ENCODE data around the gene PLSCR1. TPM values are rescaled to one million over a fixed set of nuclear protein-coding genes. Genes with fewer than 3 reads are reported as not detected.

The PLSCR1 gene
- total RNA-seq, 1 donor from 2014 or later, result 25.4 TPM

- no peaks in the 10 kb centered on the region for H3K4me1 ChIP-seq
- no peak overlapping the region for H3K27ac ChIP-seq (replicated peaks)
- intact Hi-C loops (cut with micrococcal nuclease), result no loop called here
- no peak for DNase-seq
- no peaks in the 10 kb centered on the region for H3K36me3 ChIP-seq
- H3K9me3 ChIP-seq (replicated peaks), result peaks cover 19% of the 10 kb centered on the region
- TF ChIP-seq CTCF (IDR thresholded peaks at IDR 0.05; ENCODE audit: borderline replicate concordance), result no peak
- H3K27me3 ChIP-seq (ENCODE audit: low read depth), result no peaks in the 10 kb centered on the region
- no peak overlapping the region for H3K4me3 ChIP-seq
These were observed 48.2 kb downstream of the PLSCR1 start for GRCh38 chr3:146496251-146496650.

GRCh38 chr3:146493761-146494160 lies 50.6 kb downstream of the PLSCR1 start:
- DNase-seq, result no peak
- Histone ChIP-seq H3K9me3 (replicated peaks) (peaks cover 41% of the 10 kb centered on the region), H3K36me3 (no peaks in the 10 kb centered on the region), H3K4me3 (no peak overlapping the region), H3K27ac (replicated peaks) (no peak overlapping the region), H3K4me1 (no peaks in the 10 kb centered on the region), H3K27me3 (ENCODE audit: low read depth) (no peaks in the 10 kb centered on the region)
- no peak for TF ChIP-seq CTCF (IDR thresholded peaks at IDR 0.05; ENCODE audit: borderline replicate concordance)
- intact Hi-C loops (cut with micrococcal nuclease), result no loop called here

- H3K4me3 ChIP-seq, result no peak overlapping the region
- DNase-seq, result no peak
- intact Hi-C loops (cut with micrococcal nuclease), result no loop called here
- H3K4me1 ChIP-seq, result no peaks in the 10 kb centered on the region
- H3K36me3 ChIP-seq, result no peaks in the 10 kb centered on the region
- no peak overlapping the region for H3K27ac ChIP-seq (replicated peaks)
- H3K27me3 ChIP-seq (ENCODE audit: low read depth), result no peaks in the 10 kb centered on the region
- no peak for TF ChIP-seq CTCF (IDR thresholded peaks at IDR 0.05; ENCODE audit: borderline replicate concordance)
- peaks cover 47% of the 10 kb centered on the region for H3K9me3 ChIP-seq (replicated peaks)
These were observed 51.2 kb downstream of the PLSCR1 start for GRCh38 chr3:146493221-146493620.

- H3K9me3 ChIP-seq (replicated peaks), result peaks cover 63% of the 10 kb centered on the region
- H3K4me3 ChIP-seq, result no peak overlapping the region
- no peaks in the 10 kb centered on the region for H3K4me1 ChIP-seq
- no peaks in the 10 kb centered on the region for H3K27me3 ChIP-seq (ENCODE audit: low read depth)
- no peak for DNase-seq
- no peak overlapping the region for H3K27ac ChIP-seq (replicated peaks)
- TF ChIP-seq CTCF (IDR thresholded peaks at IDR 0.05; ENCODE audit: borderline replicate concordance), result no peak
- H3K36me3 ChIP-seq, result no peaks in the 10 kb centered on the region
- intact Hi-C loops (cut with micrococcal nuclease), result no loop called here
These were observed 53.1 kb downstream of the PLSCR1 start for GRCh38 chr3:146491303-146491702.

GRCh38 chr3:146485297-146485696 lies 59.1 kb downstream of the PLSCR1 start:
- Histone ChIP-seq H3K4me1 (no peaks in the 10 kb centered on the region), H3K4me3 (no peak overlapping the region), H3K27me3 (ENCODE audit: low read depth) (no peaks in the 10 kb centered on the region), H3K9me3 (replicated peaks) (peaks cover 56% of the 10 kb centered on the region), H3K36me3 (no peaks in the 10 kb centered on the region), H3K27ac (replicated peaks) (no peak overlapping the region)
- DNase-seq, result no peak
- intact Hi-C loops (cut with micrococcal nuclease), result no loop called here
- TF ChIP-seq CTCF (IDR thresholded peaks at IDR 0.05; ENCODE audit: borderline replicate concordance), result no peak
